K562 (cell line): ENCODE data around the gene HNRNPD. TPM values are rescaled to one million over a fixed set of nuclear protein-coding genes. Genes with fewer than 3 reads are reported as not detected.
A peak's percentile ranks its signal among the peaks of the same experiment; 100 is the strongest.

Experiments used
- ATAC-seq: fragments of 200-7000 bp; cut with Tn5 transposase; 3 replicates; pipeline ENCODE4 v1.9.1; 2020; ENCODE audit warnings: moderate library complexity
- BruUV-seq: library from RNA; stranded (reverse); fragments of 400-500 nt; replicated peaks from 2 replicates; lab custom pipeline; 2021; lab: Mats Ljungman, UMichigan
- CTCF ChIA-PET: fragments of 300-600 bp; formaldehyde crosslinking; extraction: SDS; loops from one replicate; lab custom pipeline; 2021; ENCODE audit warnings: low intra/inter-chr PET ratio; lab: Yijun Ruan, JAX
- POLR2A ChIA-PET: fragments of 300-600, 350-650 bp; sonication (Branson Sonifier 250); formaldehyde crosslinking; extraction: SDS; loops from one replicate; lab custom pipeline; 2021; ENCODE audit warnings: antibody characterized with exemption, inconsistent platforms; lab: Yijun Ruan, JAX
- DNase-seq, 4 experiments: peaks; one replicate each; pipeline versions ENCODE4 v3.0.0 to v3.0.0-alpha.2; 2011 to 2018; ENCODE audit warnings: low spot score in 3 of 4, mixed read lengths in 3 of 4; ENCODE audit errors: extremely low read depth in 1 of 4
- FAIRE-seq: peaks from 2 replicates; lab custom pipeline; 2011; peaks lifted over from hg19 to GRCh38; lab: Jason Lieb, UNC
- H2AFZ ChIP-seq: 2 replicates; pipeline ENCODE4 v1.6.0; 2011; ENCODE audit warnings: low read depth, low read length, control low read depth, inconsistent platforms
- H3K27ac ChIP-seq: fragments of 200-600 bp; 3 replicates; pipeline ENCODE4 v1.8.0; 2011; ENCODE audit warnings: low read depth, mild to moderate bottlenecking, control low read depth, inconsistent platforms, low read length, moderate library complexity, mixed read lengths; ENCODE audit errors: extremely low read depth
- H3K27me3 ChIP-seq, 2 experiments: fragments of 300-600 bp in 1 of 2; 2 replicates in 1 of 2; 3 replicates in 1 of 2; pipeline versions ENCODE4 v1.6.0 to v1.8.0; 2011; ENCODE audit warnings: inconsistent platforms in 2 of 2, low read length in 2 of 2, mild to moderate bottlenecking in 1 of 2, mixed read lengths in 1 of 2, moderate library complexity in 1 of 2; ENCODE audit not compliant: control insufficient read depth in 2 of 2, insufficient read depth in 2 of 2
- H3K36me3 ChIP-seq: fragments of 300-600 bp; 3 replicates; pipeline ENCODE4 v1.8.0; 2011; ENCODE audit warnings: mild to moderate bottlenecking, low read length, inconsistent platforms; ENCODE audit not compliant: control insufficient read depth, insufficient read depth
- H3K4me1 ChIP-seq, 2 experiments: fragments of 200-600 bp in 1 of 2; replicated peaks in 1 of 2; 2 replicates in 1 of 2; 3 replicates in 1 of 2; pipeline versions ENCODE4 v1.5.1 to v1.8.0; 2011; ENCODE audit warnings: inconsistent platforms in 2 of 2, low read length in 2 of 2, mild to moderate bottlenecking in 1 of 2, mixed read lengths in 1 of 2, moderate library complexity in 1 of 2; ENCODE audit not compliant: control insufficient read depth in 2 of 2, insufficient read depth in 2 of 2
- H3K4me2 ChIP-seq: 2 replicates; pipeline ENCODE4 v1.6.1; 2011; ENCODE audit warnings: low read length, control low read depth, inconsistent platforms, mixed read lengths; ENCODE audit not compliant: insufficient read depth
- H3K4me3 ChIP-seq: fragments of 200-600 bp; sonication (generic), shearing (Covaris generic); 2 replicates; pipeline ENCODE4 v1.5.1; 2016; ENCODE audit warnings: control low read depth, inconsistent platforms
- H3K79me2 ChIP-seq: fragments of 200-600 bp; 3 replicates; pipeline ENCODE4 v1.8.0; 2011; ENCODE audit warnings: low read length, inconsistent platforms; ENCODE audit not compliant: control insufficient read depth, insufficient read depth
- H3K9ac ChIP-seq, 2 experiments: 2 replicates each; pipeline versions ENCODE4 v1.6.0 to v1.6.1; 2011; ENCODE audit warnings: low read depth in 2 of 2, low read length in 2 of 2, control low read depth in 1 of 2, inconsistent platforms in 1 of 2, mild to moderate bottlenecking in 1 of 2, mixed read lengths in 1 of 2; ENCODE audit not compliant: insufficient read depth in 1 of 2
- H3K9me1 ChIP-seq: one replicate; pipeline ENCODE4 v1.6.0; 2011; ENCODE audit warnings: inconsistent platforms, mild to moderate bottlenecking, low read length, moderate library complexity; ENCODE audit not compliant: control insufficient read depth, insufficient read depth
- H3K9me3 ChIP-seq: replicated peaks from 2 replicates; pipeline ENCODE4 v1.5.1; 2011; ENCODE audit warnings: low read depth, low read length, inconsistent platforms; ENCODE audit not compliant: control insufficient read depth, insufficient read depth
- H4K20me1 ChIP-seq: replicated peaks from 2 replicates; pipeline ENCODE4 v1.6.1; 2011; ENCODE audit warnings: low read length, inconsistent platforms, mixed read lengths; ENCODE audit not compliant: control insufficient read depth, insufficient read depth
- E2F6 ChIP-seq, 2 experiments: IDR thresholded peaks; 2 replicates each; pipeline ENCODE4 v1.6.1; 2011; ENCODE audit warnings: borderline replicate concordance in 1 of 2, control low read depth in 1 of 2, low read depth in 1 of 2, low read length in 1 of 2, mild to moderate bottlenecking in 1 of 2, mixed read lengths in 1 of 2, moderate library complexity in 1 of 2; ENCODE audit not compliant: insufficient read depth in 1 of 2, insufficient read length in 1 of 2, poor library complexity in 1 of 2, severe bottlenecking in 1 of 2; ENCODE audit errors: extremely low read depth in 1 of 2
- ERF ChIP-seq: fragments of 450-650 bp; formaldehyde crosslinking; IDR thresholded peaks from 2 replicates; pipeline ENCODE4 v1.4.0; 2020; ENCODE audit warnings: mild to moderate bottlenecking, mixed read lengths
- FOXP1 ChIP-seq: sonication (generic); formaldehyde crosslinking; IDR thresholded peaks from 2 replicates; pipeline ENCODE4 v1.8.0; 2022; ENCODE audit warnings: mild to moderate bottlenecking, missing genetic modification reagents
- FUS ChIP-seq: fragments of 200-400 bp; formaldehyde crosslinking; optimal IDR thresholded peaks from 2 replicates; pipeline ENCODE3; 2017; ENCODE audit warnings: low read depth, low read length
- GATA2 ChIP-seq: sonication (generic); formaldehyde crosslinking; IDR thresholded peaks from 2 replicates; pipeline ENCODE4 v1.4.0; 2020; ENCODE audit warnings: mild to moderate bottlenecking, missing genetic modification reagents
- GATAD2A ChIP-seq: fragments of 450-650 bp; IDR thresholded peaks from 2 replicates; pipeline ENCODE4 v1.6.1; 2017
- GTF2B ChIP-seq: IDR thresholded peaks from 2 replicates; pipeline ENCODE4 v1.6.1; 2011; ENCODE audit not compliant: insufficient read length; ENCODE audit errors: extremely low read depth
- HNRNPK ChIP-seq: fragments of 200-400 bp; formaldehyde crosslinking; IDR thresholded peaks from one replicate; pipeline ENCODE4 v1.6.1; 2018; ENCODE audit warnings: mild to moderate bottlenecking, low read depth, low read length; ENCODE audit not compliant: poor library complexity, severe bottlenecking
- HNRNPL ChIP-seq: fragments of 200-400 bp; formaldehyde crosslinking; IDR thresholded peaks from 2 replicates; pipeline ENCODE4 v1.6.1; 2017; ENCODE audit warnings: low read depth, mild to moderate bottlenecking, low read length
- NONO ChIP-seq, 2 experiments: fragments of 200-400 bp in 1 of 2; fragments of 450-650 bp in 1 of 2; formaldehyde crosslinking in 1 of 2; IDR thresholded peaks; 2 replicates each; pipeline ENCODE4 v1.6.1; 2017; ENCODE audit warnings: low read depth in 2 of 2, mild to moderate bottlenecking in 2 of 2, moderate library complexity in 2 of 2, low read length in 1 of 2
- RBM14 ChIP-seq: fragments of 200-400 bp; formaldehyde crosslinking; IDR thresholded peaks from 2 replicates; pipeline ENCODE4 v1.6.1; 2018; ENCODE audit warnings: low read depth, mild to moderate bottlenecking, low read length, moderate library complexity, borderline replicate concordance; ENCODE audit not compliant: insufficient read depth
- SETDB1 ChIP-seq: IDR thresholded peaks from one replicate; pipeline ENCODE4 v1.6.1; 2012; ENCODE audit warnings: low read length, control low read depth, inconsistent platforms
- SRSF3 ChIP-seq: fragments of 200-400 bp; formaldehyde crosslinking; IDR thresholded peaks from 2 replicates; pipeline ENCODE4 v1.6.1; 2016; ENCODE audit warnings: mild to moderate bottlenecking, low read length, moderate library complexity; ENCODE audit not compliant: insufficient read depth
- TEAD1 ChIP-seq, 2 experiments: fragments of 450-650 bp in 1 of 2; sonication (generic) in 1 of 2; formaldehyde crosslinking; IDR thresholded peaks; 2 replicates each; pipeline versions ENCODE4 v1.4.0 to v1.8.0; 2020 to 2022; ENCODE audit warnings: mild to moderate bottlenecking in 2 of 2, missing genetic modification reagents in 1 of 2
- TEAD4 ChIP-seq, 2 experiments: sonication (generic) in 1 of 2; formaldehyde crosslinking in 1 of 2; IDR thresholded peaks; 2 replicates each; pipeline versions ENCODE4 v1.6.1 to v1.8.0; 2012 to 2022; ENCODE audit warnings: borderline replicate concordance in 1 of 2, inconsistent platforms in 1 of 2, low read length in 1 of 2, mild to moderate bottlenecking in 1 of 2, missing genetic modification reagents in 1 of 2
- U2AF1 ChIP-seq: fragments of 200-400 bp; formaldehyde crosslinking; optimal IDR thresholded peaks from 2 replicates; pipeline ENCODE3; 2017; ENCODE audit warnings: mild to moderate bottlenecking, low read depth, low read length, moderate library complexity
- ZBTB9 ChIP-seq: fragments of 450-650 bp; formaldehyde crosslinking; IDR thresholded peaks from 2 replicates; pipeline ENCODE4 v1.4.0; 2020; ENCODE audit warnings: mild to moderate bottlenecking, moderate library complexity
- WGBS: fragments of 100-300 bp; shearing (Covaris generic); methylation state at CpG from one replicate; pipeline ENCODE4 v1.1.6; 2016; ENCODE audit warnings: low coverage, mixed read lengths; ENCODE audit not compliant: insufficient coverage; ENCODE audit errors: missing lambda C conversion rate; 5-methylcytosine and 5-hydroxymethylcytosine counted together
- in situ Hi-C: fragments of 300-500 bp; cut with MboI; formaldehyde crosslinking; loops from 4 replicates; pipeline ENCODE4 v1.15.0; 2018; ENCODE audit warnings: inconsistent platforms, mixed read lengths
- intact Hi-C: fragments of 100-400 bp; cut with micrococcal nuclease; formaldehyde crosslinking; loops from 2 replicates; pipeline ENCODE4 v1.14.2; 2022
- polyA plus RNA-seq, 8 experiments: library from polyadenylated mRNA; depleted of rRNA in 4 of 8; stranded (reverse) in 5 of 8; unstranded in 3 of 8; fragments of >200 nt; fragmentation: Nextera tagmentation in 2 of 8; fragmentation: Illumina TruSeq in 1 of 8; extraction: Ambion mirVana in 2 of 8; extraction: Trizol in 1 of 8; gene quantifications; 2 replicates each; pipeline versions ENCODE4 v1.2.1 to v1.2.3, GENCODE V29; 2011 to 2014; ENCODE audit warnings: inconsistent platforms in 1 of 8, missing spikeins in 1 of 8
- total RNA-seq, 7 experiments: library from RNA; depleted of rRNA in 6 of 7; stranded (reverse); fragments of >200 nt in 6 of 7; fragmentation: Illumina TruSeq in 2 of 7; extraction: Trizol in 2 of 7; gene quantifications; 2 replicates each; pipeline versions ENCODE4 v1.2.1 to v1.2.3, GENCODE V29; 2011 to 2021; ENCODE audit warnings: low replicate concordance in 1 of 7

HNRNPD gene
- total and polyA plus RNA-seq, 9 of the 15 experiments (the other 6 are each of a cell fraction or from before 2014, with no cell fraction given) = 92.4 to 955 (median 160) TPM

GRCh38 chr4:82373486-82373815 is 340 bp downstream of the HNRNPD start:
- Histone ChIP-seq H3K9me1 (no peaks in the 10 kb centered on the region), H3K79me2 (peaks cover 78% of the 10 kb centered on the region), H3K27me3 (no peaks in the 10 kb centered on the region), H4K20me1 (peaks cover 46% of the 10 kb centered on the region), H3K4me3 (peak overlapping the region; percentile 94), H3K9me3 (no peaks in the 10 kb centered on the region), H3K4me2 (peak overlapping the region; percentile 86), H3K9ac (peak overlapping the region; percentile 98 to 99), H3K4me1 (peaks cover 9 to 14% of the 10 kb centered on the region in 2 experiments; a peak in 4 of 5 replicates), H3K36me3 (peaks cover 48% of the 10 kb centered on the region), H3K27ac (peak overlapping the region; percentile 100), H2AFZ (peak overlapping the region; percentile 82)
- in situ Hi-C loops (no loop called here), intact Hi-C loops (loop anchor here (5.0 to 10.0 kb wide), 2 partner anchors 529 to 641 kb away; partner anchors contain the start of genes LIN54 and THAP9)
- ChIA-PET POLR2A (interaction anchor here (0.9 to 1.5 kb wide), 10 partner anchors 9 to 66 kb away, joined by 3 to 19 read pairs (median 4); no protein-coding TSS in a partner anchor), CTCF (interaction anchor here (1.1 to 2.5 kb wide), 2 partner anchors 13 to 56 kb away, joined by 5 to 7 read pairs; no protein-coding TSS in a partner anchor)
- DNase-seq (no peak), FAIRE-seq (no peak), ATAC-seq (peak; percentile 10)
- WGBS = 1% methylated on average over 36 of the region's 50 CpGs
- BruUV-seq = TSS peak; percentile 60
- TF ChIP-seq FOXP1 (CRISPR knock-in tag) (peak; percentile 90; the same call in 1 of the 2 replicates), SRSF3 (peak; percentile 89; the same call in 1 of the 2 replicates), ERF (CRISPR knock-in tag) (peak; percentile 69; the same call in 1 of the 2 replicates), GATA2 (CRISPR knock-in tag) (no peak), HNRNPL (peak; percentile 40; the same call in 1 of the 2 replicates), GTF2B (no peak), FUS (peak; percentile 50), E2F6 (IDR thresholded peaks at IDR 0.05; ENCODE audit: borderline replicate concordance in 1 of 2, extremely low read depth in 1 of 2, insufficient read depth in 1 of 2, insufficient read length in 1 of 2, low read depth in 1 of 2, low read length in 1 of 2, poor library complexity in 1 of 2, severe bottlenecking in 1 of 2) (peak in 1 of 2 experiments; percentile 1), U2AF1 (peak; percentile 57), GATAD2A (no peak), TEAD4 (IDR thresholded peaks at IDR 0.05; ENCODE audit: low read length) (no peak), TEAD4 (CRISPR knock-in tag; IDR thresholded peaks at IDR 0.05; ENCODE audit: borderline replicate concordance) (0 out of 2 replicates have a peak, but pooled peaks have one; percentile 11), HNRNPK (peak; percentile 44), NONO (IDR thresholded peaks at IDR 0.05; ENCODE audit: low read depth in 2 of 2, low read length in 1 of 2) (peak in 1 of 2 experiments; percentile 43; a peak in 1 of 4 replicates), TEAD1 (CRISPR knock-in tag; IDR thresholded peaks at IDR 0.05) (peak in 1 of 2 experiments; percentile 82; a peak in 2 of 4 replicates), SETDB1 (no peak), RBM14 (peak; percentile 97; the same call in 1 of the 2 replicates), ZBTB9 (peak; percentile 58; the same call in 1 of the 2 replicates)
